Measurements from ENCODE around the gene SALL4.
A peak's percentile ranks its signal among the peaks of the same experiment; 100 is the strongest.
"Not testable (repeated sequence)": the region's sequence is repeated elsewhere in the genome, so short reads cannot be mapped to it uniquely, and the experiment has no call there.

Gene SALL4

DNA sequence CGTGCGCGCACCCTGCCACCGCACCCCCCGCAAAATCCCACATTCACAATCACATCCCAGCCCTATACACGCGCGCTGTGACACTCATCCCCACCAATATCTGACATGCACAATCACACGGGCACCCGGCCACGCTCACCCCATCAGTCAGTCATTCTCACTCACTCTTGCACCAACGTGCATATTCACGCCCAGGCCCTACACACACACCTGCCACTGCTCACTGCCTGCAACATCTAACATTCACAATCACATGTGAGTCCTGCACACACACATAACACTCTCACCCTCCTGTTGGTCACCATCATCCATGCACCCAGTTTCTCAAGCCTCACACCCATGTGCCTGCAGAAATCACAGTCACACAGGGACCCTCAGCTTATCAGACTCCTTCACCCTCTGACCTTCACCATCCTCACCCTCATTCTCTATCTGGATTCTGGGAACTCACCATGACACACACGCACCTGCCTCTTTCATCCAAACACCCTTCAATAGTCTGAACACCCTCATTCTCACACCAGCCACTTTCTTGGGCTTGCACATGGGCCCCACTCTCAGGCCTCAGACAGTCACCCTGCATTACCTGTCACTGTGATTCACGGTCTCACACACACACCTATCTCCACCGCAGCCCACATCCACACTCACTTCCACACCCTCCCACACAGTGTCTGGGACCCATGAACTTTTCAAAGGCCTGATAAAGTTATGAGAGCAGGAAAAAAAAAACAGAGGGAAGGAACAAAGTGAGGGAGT, 33.4 kb downstream of the SALL4 start:
- no peak for DNase-seq (ENCODE audit: low read depth, low spot score)
- H3K4me3 ChIP-seq (ENCODE audit: low read depth, low read length): peak overlapping the region; percentile 15
- in situ Hi-C loops (cut with HindIII; ENCODE audit: low sequenced_read_pairs): no loop called here
- TF ChIP-seq, protein P1, sequence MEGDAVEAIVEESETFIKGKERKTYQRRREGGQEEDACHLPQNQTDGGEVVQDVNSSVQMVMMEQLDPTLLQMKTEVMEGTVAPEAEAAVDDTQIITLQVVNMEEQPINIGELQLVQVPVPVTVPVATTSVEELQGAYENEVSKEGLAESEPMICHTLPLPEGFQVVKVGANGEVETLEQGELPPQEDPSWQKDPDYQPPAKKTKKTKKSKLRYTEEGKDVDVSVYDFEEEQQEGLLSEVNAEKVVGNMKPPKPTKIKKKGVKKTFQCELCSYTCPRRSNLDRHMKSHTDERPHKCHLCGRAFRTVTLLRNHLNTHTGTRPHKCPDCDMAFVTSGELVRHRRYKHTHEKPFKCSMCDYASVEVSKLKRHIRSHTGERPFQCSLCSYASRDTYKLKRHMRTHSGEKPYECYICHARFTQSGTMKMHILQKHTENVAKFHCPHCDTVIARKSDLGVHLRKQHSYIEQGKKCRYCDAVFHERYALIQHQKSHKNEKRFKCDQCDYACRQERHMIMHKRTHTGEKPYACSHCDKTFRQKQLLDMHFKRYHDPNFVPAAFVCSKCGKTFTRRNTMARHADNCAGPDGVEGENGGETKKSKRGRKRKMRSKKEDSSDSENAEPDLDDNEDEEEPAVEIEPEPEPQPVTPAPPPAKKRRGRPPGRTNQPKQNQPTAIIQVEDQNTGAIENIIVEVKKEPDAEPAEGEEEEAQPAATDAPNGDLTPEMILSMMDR (IDR thresholded peaks at IDR 0.05; ENCODE audit: low read depth, low read length): no peak

GRCh38 chr20:51767867-51768758, 34.2 kb downstream of the SALL4 start, which contains the start of gene ATP9A:
ATP9A (minus strand) TSS chr20:51768390; CDS start chr20:51768369, 21 bp downstream.
- DNase-seq (ENCODE audit: low read depth, low spot score): no peak
- peak within 1 kb of the TSS; percentile 80 for H3K4me3 ChIP-seq (ENCODE audit: low read depth, low read length)
- TF ChIP-seq, protein P1 (IDR thresholded peaks at IDR 0.05; ENCODE audit: low read depth, low read length): no peak
- in situ Hi-C loops (cut with HindIII; ENCODE audit: low sequenced_read_pairs): no loop called here

DNA sequence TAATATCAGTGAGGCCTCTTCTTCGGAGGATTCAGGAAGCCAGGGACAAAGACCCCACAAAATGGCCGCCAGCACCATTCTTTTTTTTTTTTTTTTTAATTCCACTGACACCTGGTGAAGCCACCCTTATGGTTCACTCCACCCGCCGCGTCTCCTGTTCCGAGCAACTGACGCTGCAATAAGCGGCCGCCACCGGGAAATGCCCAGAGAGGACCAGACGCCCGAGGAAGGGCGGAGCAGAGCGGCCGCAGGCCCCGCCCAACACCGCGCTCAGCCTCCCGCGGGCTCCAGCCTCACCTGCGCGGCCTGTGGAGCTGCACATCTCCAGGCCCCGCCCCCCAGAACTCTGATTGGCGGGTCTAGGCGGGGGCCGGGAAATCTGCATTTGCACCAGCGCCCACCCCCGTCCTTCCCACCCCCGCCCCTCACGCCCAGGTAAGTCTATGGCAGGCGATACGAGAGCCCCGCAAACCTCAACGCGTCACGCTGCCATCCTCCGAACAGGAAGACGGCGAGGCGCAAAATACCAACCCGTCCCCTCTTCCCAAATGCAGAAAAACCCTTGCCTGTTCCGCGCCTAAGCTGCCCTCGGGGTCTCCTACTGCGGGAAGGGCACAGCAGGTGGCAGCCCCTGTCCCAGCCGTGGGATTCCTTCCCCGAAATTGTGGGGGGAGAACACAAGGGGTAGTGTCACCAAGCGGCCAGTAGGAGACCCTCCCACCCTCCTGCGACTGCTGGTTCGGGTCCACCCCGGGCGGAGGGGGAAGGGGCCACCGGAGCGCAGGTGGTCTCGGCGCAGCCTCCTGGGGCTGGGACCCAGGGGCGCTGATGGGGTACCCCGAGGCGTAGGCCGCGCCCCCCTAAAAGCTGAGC, 35.1 kb downstream of the SALL4 start:
- TF ChIP-seq, protein P1 (IDR thresholded peaks at IDR 0.05; ENCODE audit: low read depth, low read length): peak; percentile 40
- no peak for DNase-seq (ENCODE audit: low read depth, low spot score)
- H3K4me3 ChIP-seq (ENCODE audit: low read depth, low read length): peak overlapping the region; percentile 80
- in situ Hi-C loops (cut with HindIII; ENCODE audit: low sequenced_read_pairs): no loop called here

- H3K4me3 ChIP-seq (ENCODE audit: low read depth, low read length); in situ Hi-C loops (cut with HindIII; ENCODE audit: low sequenced_read_pairs); DNase-seq (ENCODE audit: low read depth, low spot score): not testable (repeated sequence)
These were observed 36.9 kb downstream of the SALL4 start for GRCh38 chr20:51765381-51765780.

DNA sequence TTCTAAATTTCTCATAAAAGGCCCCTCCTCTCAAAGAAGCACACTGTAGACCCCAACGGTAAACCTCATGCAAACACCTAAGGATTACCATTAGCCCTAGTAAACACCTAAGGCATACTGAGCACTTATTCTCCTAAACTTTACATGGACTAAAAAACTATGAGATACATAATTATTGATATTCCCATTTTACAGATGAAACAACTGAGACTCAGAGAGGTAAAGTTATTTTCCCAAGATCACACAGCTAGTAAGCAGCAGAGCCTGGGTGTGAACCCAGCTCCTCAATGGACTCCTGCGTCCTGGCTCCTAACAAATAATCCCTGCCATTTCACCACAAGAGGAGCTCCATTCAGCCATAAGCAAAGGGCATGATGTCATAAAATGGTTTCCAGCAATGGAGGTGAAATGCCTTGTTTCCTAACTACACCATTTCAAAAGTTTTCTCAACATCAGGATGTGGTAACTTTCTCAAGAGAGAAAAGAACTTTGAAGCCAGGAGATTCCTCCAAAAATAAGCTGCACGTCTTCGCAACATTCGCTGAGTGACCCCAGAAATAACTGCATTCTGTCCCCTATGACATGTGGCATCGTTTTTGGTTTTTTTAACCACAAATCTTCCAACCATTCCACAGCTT, 38.2 kb downstream of the SALL4 start:
- in situ Hi-C loops (cut with HindIII; ENCODE audit: low sequenced_read_pairs): no loop called here
- TF ChIP-seq, protein P1 (IDR thresholded peaks at IDR 0.05; ENCODE audit: low read depth, low read length): no peak
- H3K4me3 ChIP-seq (ENCODE audit: low read depth, low read length): no peak overlapping the region
- DNase-seq (ENCODE audit: low read depth, low spot score): no peak

DNA sequence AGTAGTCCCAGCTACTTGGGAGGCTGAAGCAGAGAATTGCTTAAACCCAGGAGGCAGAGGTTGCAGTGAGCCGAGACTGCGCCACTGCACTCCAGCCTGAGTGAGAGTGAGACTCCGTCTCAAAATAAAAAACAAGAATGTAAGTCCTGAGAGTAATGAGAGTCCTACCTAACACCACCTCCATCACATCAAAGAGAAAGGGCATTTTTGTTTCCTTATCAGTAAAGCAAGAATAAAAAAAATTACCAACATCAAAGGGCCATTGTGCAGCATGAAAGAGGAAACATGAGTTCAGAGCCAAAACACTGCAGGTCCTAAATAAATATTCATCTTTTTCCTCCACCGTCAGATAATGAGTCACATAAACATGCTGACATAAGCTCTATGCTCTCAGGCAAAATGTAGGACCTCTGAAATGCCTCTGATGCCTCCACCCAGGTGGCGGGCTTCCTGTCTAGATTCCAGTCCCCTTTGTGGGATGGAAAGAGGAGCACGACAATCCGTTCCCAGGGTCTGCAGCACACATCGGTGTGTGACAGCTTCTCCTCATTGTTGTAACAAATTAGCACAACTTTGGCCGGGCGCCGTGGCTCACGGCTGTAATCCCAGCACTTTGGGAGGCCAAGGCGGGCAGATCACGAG, 41.3 kb downstream of the SALL4 start:
- H3K4me3 ChIP-seq (ENCODE audit: low read depth, low read length): no peak overlapping the region
- peak; percentile 87 for DNase-seq (ENCODE audit: low read depth, low spot score)
- TF ChIP-seq, protein P1 (IDR thresholded peaks at IDR 0.05; ENCODE audit: low read depth, low read length): no peak
- in situ Hi-C loops (cut with HindIII; ENCODE audit: low sequenced_read_pairs): no loop called here
